ENCODE data around the gene ASXL2. TPM values are rescaled to one million over a fixed set of nuclear protein-coding genes. Genes with fewer than 3 reads are reported as not detected.

ASXL2 gene
- total and polyA plus RNA-seq, 2 of the 13 experiments (the other 11 are each of a cell fraction or from before 2014, with no cell fraction given): 12.1 to 19.2 TPM

- TF ChIP-seq HMGXB3 (CRISPR knock-in tag; IDR thresholded peaks at IDR 0.05; ENCODE audit: borderline replicate concordance) (peak; percentile 31; the same call in 1 of the 2 replicates), PCBP1 (IDR thresholded peaks at IDR 0.05; ENCODE audit: borderline replicate concordance, low read depth, low read length) (peak; percentile 69; the same call in 1 of the 2 replicates), PRDM10 (CRISPR knock-in tag; IDR thresholded peaks at IDR 0.05; ENCODE audit: low read depth) (peak; percentile 53; the same call in 1 of the 2 replicates), PAXIP1 (CRISPR knock-in tag; conservative IDR thresholded peaks at IDR 0.05) (peak; percentile 14; the same call in 1 of the 2 replicates), ZNF124 (CRISPR knock-in tag; IDR thresholded peaks at IDR 0.05) (peak; percentile 49; the same call in 1 of the 2 replicates)
Observed at GRCh38 chr2:25877431-25878360, 591 bp downstream of the ASXL2 start (continued).
